ENCODE data around the gene SPRED2.

GRCh38 chr2:65363879-65364666 is 68.3 kb downstream of the SPRED2 start:
- TF ChIP-seq CTCF (IDR thresholded peaks at IDR 0.05; ENCODE audit: low read depth, low read length) (no peak), EZH2phosphoT487 (IDR thresholded peaks at IDR 0.05; ENCODE audit: low read depth) (no peak)
